ENCODE data around the gene HELZ. TPM values are rescaled to one million over a fixed set of nuclear protein-coding genes. Genes with fewer than 3 reads are reported as not detected.

The HELZ gene
- total and polyA plus RNA-seq, 2 of the 8 experiments (the other 6 are each of a cell fraction or from before 2014, with no cell fraction given) = 10.0 to 48.7 TPM

DNA sequence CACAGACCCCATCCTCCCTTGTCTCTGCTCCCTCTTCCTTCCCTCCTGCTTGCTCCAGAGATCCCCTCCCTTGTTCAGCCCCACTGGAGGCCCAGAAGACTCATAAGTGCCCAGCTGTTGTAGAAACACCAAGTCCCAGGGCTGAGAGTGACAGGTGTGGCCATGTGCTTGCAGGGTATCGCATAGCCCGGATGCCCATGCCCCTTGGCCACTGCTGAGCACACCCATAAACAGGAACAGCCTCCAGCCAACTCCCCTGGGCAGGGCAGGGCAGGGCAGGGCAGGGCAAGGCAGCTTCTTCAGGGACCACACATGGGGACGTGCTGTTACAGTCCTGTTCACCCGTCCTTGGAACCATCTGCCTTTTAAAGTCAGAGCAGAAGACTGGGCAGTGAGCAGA lies 198.6 kb downstream of the HELZ start:
- Histone ChIP-seq H3K18ac (ENCODE audit: extremely low read depth, low read length) (no peak overlapping the region), H2BK15ac (ENCODE audit: low read length) (no peak overlapping the region), H3K14ac (ENCODE audit: insufficient read length) (no peak overlapping the region), H4K8ac (ENCODE audit: extremely low read depth, insufficient read depth, low read length) (no peak overlapping the region), H2AFZ (ENCODE audit: low read length) (no peak overlapping the region), H3K4me2 (ENCODE audit: insufficient read depth in 1 of 2, low read depth in 2 of 2, low read length in 2 of 2) (no peak overlapping the region), H3K79me1 (ENCODE audit: low read depth, low read length) (no peaks in the 10 kb centered on the region), H3K9ac (replicated peaks in 1 of 4; ENCODE audit: extremely low read depth in 1 of 4, low read depth in 3 of 4, low read length in 3 of 4) (no peak overlapping the region), H3K79me2 (ENCODE audit: control insufficient read depth in 1 of 2, insufficient read depth in 2 of 2, low read length in 2 of 2) (no peaks in the 10 kb centered on the region), H3K27ac (ENCODE audit: low read depth, low read length) (no peak overlapping the region), H2BK12ac (ENCODE audit: low read depth, low read length) (no peak overlapping the region), H3K4me3 (ENCODE audit: extremely low read depth in 1 of 4, insufficient read depth in 2 of 4, low read depth in 3 of 4, low read length in 4 of 4) (no peak overlapping the region), H3K27me3 (replicated peaks in 1 of 4; ENCODE audit: control insufficient read depth in 3 of 4, extremely low read depth in 1 of 4, insufficient read depth in 3 of 4, low read length in 3 of 4) (no peaks in the 10 kb centered on the region), H3K56ac (replicated peaks; ENCODE audit: insufficient read length, low read depth, low read length) (no peak overlapping the region), H3K23ac (ENCODE audit: insufficient read length) (no peak overlapping the region), H2BK5ac (ENCODE audit: low read depth, low read length) (no peak overlapping the region), H3K4ac (replicated peaks; ENCODE audit: insufficient read length, low read depth, low read length) (no peak overlapping the region), H3K36me3 (ENCODE audit: control insufficient read depth in 2 of 4, insufficient read depth in 4 of 4, low read length in 3 of 4) (no peaks in the 10 kb centered on the region; a peak in 1 of 8 replicates), H3K23me2 (ENCODE audit: low read depth, low read length) (no peaks in the 10 kb centered on the region), H4K5ac (ENCODE audit: insufficient read length, low read depth, low read length) (no peak overlapping the region), H4K20me1 (replicated peaks in 1 of 2; ENCODE audit: control insufficient read depth in 1 of 2, insufficient read depth in 2 of 2, low read length in 2 of 2) (no peaks in the 10 kb centered on the region), H2AK5ac (ENCODE audit: low read depth, low read length) (no peak overlapping the region), H3K4me1 (replicated peaks in 1 of 4; ENCODE audit: control insufficient read depth in 3 of 4, insufficient read depth in 4 of 4, low read length in 3 of 4) (no peaks in the 10 kb centered on the region), H2BK20ac (ENCODE audit: low read length) (no peak overlapping the region), H2BK120ac (replicated peaks; ENCODE audit: low read depth, low read length) (no peak overlapping the region), H3K9me3 (ENCODE audit: insufficient read depth in 2 of 2, low read depth in 1 of 2, low read length in 1 of 2) (peaks cover 7 to 16% of the 10 kb centered on the region in 2 experiments; a peak in 2 of 4 replicates), H4K91ac (replicated peaks; ENCODE audit: insufficient read length, low read length) (no peak overlapping the region)
- CTCF ChIA-PET (ENCODE audit: partially characterized antibody) = no interaction called here
- no peak for FAIRE-seq
- 67% methylated on average over 4 of the region's 4 CpGs; no CpG with 5 or more reads in 1 of the 2 experiments for WGBS, 2 experiments (ENCODE audit: extremely low coverage in 1 of 2, insufficient coverage in 1 of 2, insufficient read length in 1 of 2, insufficient replicate concordance in 2 of 2, low coverage in 1 of 2, low lambda C conversion rate in 2 of 2, missing lambda C conversion rate in 1 of 2)
- POLR2A ChIA-PET (ENCODE audit: partially characterized antibody) = no interaction called here
- TF ChIP-seq RBBP5 (IDR thresholded peaks at IDR 0.05; ENCODE audit: borderline replicate concordance, low read depth, low read length) (no peak), CREB1 (IDR thresholded peaks at IDR 0.05) (no peak), CBX5 (IDR thresholded peaks at IDR 0.05; ENCODE audit: low read depth, low read length) (no peak), YY1 (IDR thresholded peaks at IDR 0.05; ENCODE audit: low read depth, low read length) (no peak), GTF2F1 (IDR thresholded peaks at IDR 0.05; ENCODE audit: borderline replicate concordance, low read depth, low read length) (no peak), EP300 (IDR thresholded peaks at IDR 0.05; ENCODE audit: borderline replicate concordance in 1 of 2, low read depth in 2 of 2, low read length in 2 of 2) (no peak)
- TF ChIP-seq, protein P1, sequence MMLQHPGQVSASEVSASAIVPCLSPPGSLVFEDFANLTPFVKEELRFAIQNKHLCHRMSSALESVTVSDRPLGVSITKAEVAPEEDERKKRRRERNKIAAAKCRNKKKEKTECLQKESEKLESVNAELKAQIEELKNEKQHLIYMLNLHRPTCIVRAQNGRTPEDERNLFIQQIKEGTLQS (IDR thresholded peaks at IDR 0.05; ENCODE audit: insufficient read depth, low read depth, low read length) = no peak
- no peak for DNase-seq (ENCODE audit: low read depth in 1 of 2, low spot score in 2 of 2)
